Hepatocyte (in vitro differentiated cells): ENCODE measurements around the gene CDK18. TPM values are rescaled to one million over a fixed set of nuclear protein-coding genes. Genes with fewer than 3 reads are reported as not detected.

Source experiments
- DNase-seq: peaks from one replicate; pipeline ENCODE4 v3.0.0-alpha.2; 2016; ENCODE audit warnings: low spot score
- H2AFZ ChIP-seq: fragments of 200-600 bp; sonication (generic); 2 replicates; pipeline ENCODE4 v1.6.0; 2016; ENCODE audit warnings: antibody characterized with exemption, mild to moderate bottlenecking
- H3K27ac ChIP-seq: fragments of 200-600 bp; sonication (generic); 2 replicates; pipeline ENCODE4 v1.5.1; 2016; ENCODE audit warnings: mild to moderate bottlenecking
- H3K27me3 ChIP-seq: fragments of 200-600 bp; sonication (generic); 2 replicates; pipeline ENCODE4 v1.6.1; 2016
- H3K36me3 ChIP-seq: fragments of 200-600 bp; sonication (generic); replicated peaks from 2 replicates; pipeline ENCODE4 v1.5.1; 2016; ENCODE audit warnings: low read depth; ENCODE audit not compliant: insufficient read depth
- H3K4me1 ChIP-seq: fragments of 200-600 bp; sonication (generic); 2 replicates; pipeline ENCODE4 v1.5.1; 2016; ENCODE audit warnings: mild to moderate bottlenecking, moderate library complexity; ENCODE audit not compliant: insufficient read depth
- H3K4me2 ChIP-seq: fragments of 200-600 bp; sonication (generic); 2 replicates; pipeline ENCODE4 v1.6.0; 2016
- H3K4me3 ChIP-seq: fragments of 200-600 bp; sonication (generic); 2 replicates; pipeline ENCODE4 v1.5.1; 2016; ENCODE audit warnings: mild to moderate bottlenecking
- H3K79me2 ChIP-seq: fragments of 200-600 bp; sonication (generic); 2 replicates; pipeline ENCODE4 v1.6.0; 2017; ENCODE audit warnings: mild to moderate bottlenecking
- H3K9me2 ChIP-seq: fragments of 200-600 bp; sonication (generic); replicated peaks from 2 replicates; pipeline ENCODE4 v1.6.0; 2017; ENCODE audit warnings: mild to moderate bottlenecking; ENCODE audit not compliant: insufficient read depth
- H3K9me3 ChIP-seq: fragments of 200-600 bp; sonication (generic); 2 replicates; pipeline ENCODE4 v1.5.1; 2016; ENCODE audit warnings: low read depth, mild to moderate bottlenecking
- H4K20me1 ChIP-seq: fragments of 200-600 bp; sonication (generic); 2 replicates; pipeline ENCODE4 v1.6.0; 2016; ENCODE audit warnings: mild to moderate bottlenecking; ENCODE audit not compliant: insufficient read depth, poor library complexity, severe bottlenecking
- CTCF ChIP-seq: fragments of 200-600 bp; sonication (generic); IDR thresholded peaks from 2 replicates; pipeline ENCODE4 v1.5.1; 2016; ENCODE audit warnings: antibody characterized with exemption, mild to moderate bottlenecking; ENCODE audit not compliant: poor library complexity
- EZH2 ChIP-seq: fragments of 200-600 bp; sonication (generic); IDR thresholded peaks from 2 replicates; pipeline ENCODE4 v1.6.1; 2016; ENCODE audit warnings: antibody characterized with exemption, mild to moderate bottlenecking, borderline replicate concordance
- EZH2phosphoT487 ChIP-seq: fragments of 200-600 bp; sonication (generic); IDR thresholded peaks from one replicate; pipeline ENCODE4 v1.6.1; 2018; ENCODE audit warnings: antibody characterized with exemption, mild to moderate bottlenecking, low read depth, moderate library complexity; ENCODE audit not compliant: unreplicated experiment, severe bottlenecking
- WGBS: methylation state at CpG from one replicate; pipeline ENCODE4 v1.1.6; 2016; ENCODE audit warnings: low lambda C conversion rate; ENCODE audit errors: missing lambda C conversion rate; 5-methylcytosine and 5-hydroxymethylcytosine counted together
- polyA plus RNA-seq: library from polyadenylated mRNA; unstranded; fragments of >200 nt; fragmentation: Nextera tagmentation; extraction: Ambion mirVana; gene quantifications from 2 replicates; pipeline ENCODE4 v1.2.1, GENCODE V29; 2016
- total RNA-seq: library from RNA; depleted of rRNA; stranded (reverse); fragments of >200 nt; gene quantifications from 2 replicates; pipeline ENCODE4 v1.2.3, GENCODE V29; 2014

Gene CDK18
- total and polyA plus RNA-seq, 2 experiments from 2014 or later, result 8.0 to 16.7 TPM

GRCh38 chr1:205515781-205516253 lies 11.3 kb downstream of the CDK18 start:
- Histone ChIP-seq H3K36me3 (no peaks in the 10 kb centered on the region), H3K4me3 (no peak overlapping the region), H3K9me2 (no peaks in the 10 kb centered on the region), H3K4me1 (peaks cover 6% of the 10 kb centered on the region), H3K79me2 (no peaks in the 10 kb centered on the region), H3K27me3 (no peaks in the 10 kb centered on the region), H3K4me2 (no peak overlapping the region), H3K27ac (peak overlapping the region; percentile 71), H4K20me1 (no peaks in the 10 kb centered on the region), H3K9me3 (no peaks in the 10 kb centered on the region), H2AFZ (no peak overlapping the region)
- DNase-seq, result peak; percentile 39
- TF ChIP-seq CTCF (no peak), EZH2 (no peak), EZH2phosphoT487 (no peak)
- 40% methylated on average over 5 of the region's 5 CpGs for WGBS

- no peaks in the 10 kb centered on the region for H3K9me2 ChIP-seq
- no peaks in the 10 kb centered on the region for H4K20me1 ChIP-seq
- no peaks in the 10 kb centered on the region for H3K27me3 ChIP-seq
- peaks cover 6% of the 10 kb centered on the region for H3K4me1 ChIP-seq
- TF ChIP-seq EZH2 (no peak), CTCF (no peak), EZH2phosphoT487 (no peak)
- no peak overlapping the region for H3K4me3 ChIP-seq
- no peak for DNase-seq
- 75% methylated on average over 4 of the region's 4 CpGs for WGBS
- H3K9me3 ChIP-seq, result no peaks in the 10 kb centered on the region
- no peak overlapping the region for H3K4me2 ChIP-seq
- H2AFZ ChIP-seq, result no peak overlapping the region
- no peaks in the 10 kb centered on the region for H3K36me3 ChIP-seq
- H3K27ac ChIP-seq, result peak overlapping the region; percentile 71
- H3K79me2 ChIP-seq, result no peaks in the 10 kb centered on the region
These were observed 11.9 kb downstream of the CDK18 start for GRCh38 chr1:205516362-205516761.

- Histone ChIP-seq H3K27me3 (no peaks in the 10 kb centered on the region), H3K4me2 (no peak overlapping the region), H4K20me1 (no peaks in the 10 kb centered on the region), H3K36me3 (no peaks in the 10 kb centered on the region), H3K9me3 (no peaks in the 10 kb centered on the region), H3K9me2 (no peaks in the 10 kb centered on the region), H2AFZ (no peak overlapping the region), H3K4me3 (no peak overlapping the region), H3K27ac (no peak overlapping the region), H3K4me1 (peaks cover 6% of the 10 kb centered on the region), H3K79me2 (no peaks in the 10 kb centered on the region)
- no peak for TF ChIP-seq EZH2
- no peak for DNase-seq
- WGBS, result 91% methylated on average over 3 of the region's 3 CpGs
These were observed 12.8 kb downstream of the CDK18 start for GRCh38 chr1:205517288-205517687.

- TF ChIP-seq EZH2phosphoT487, result no peak
- TF ChIP-seq CTCF, result no peak
- TF ChIP-seq EZH2, result no peak
- H4K20me1 ChIP-seq, result no peaks in the 10 kb centered on the region
- no peaks in the 10 kb centered on the region for H3K9me2 ChIP-seq
- no peak for DNase-seq
- H2AFZ ChIP-seq, result no peak overlapping the region
- H3K79me2 ChIP-seq, result no peaks in the 10 kb centered on the region
- no peak overlapping the region for H3K4me2 ChIP-seq
- H3K4me3 ChIP-seq, result no peak overlapping the region
- peaks cover 6% of the 10 kb centered on the region for H3K4me1 ChIP-seq
- no peak overlapping the region for H3K27ac ChIP-seq
- no peaks in the 10 kb centered on the region for H3K9me3 ChIP-seq
- 85% methylated on average over 5 of the region's 5 CpGs for WGBS
- H3K27me3 ChIP-seq, result no peaks in the 10 kb centered on the region
- H3K36me3 ChIP-seq, result no peaks in the 10 kb centered on the region
These were observed 13.3 kb downstream of the CDK18 start for GRCh38 chr1:205517763-205518162.
